GM18511 (cell line): ENCODE data around the gene FCRL2.
"Not testable (repeated sequence)": the region's sequence is repeated elsewhere in the genome, so short reads cannot be mapped to it uniquely, and the experiment has no call there.

Experiments used
- ATAC-seq: cut with Tn5 transposase; IDR thresholded peaks from one replicate; pipeline ENCODE4 v1.9.1; 2021; ENCODE audit warnings: mild to moderate bottlenecking, moderate library complexity; ENCODE audit not compliant: unreplicated experiment

The FCRL2 gene

GRCh38 chr1:157753611-157754010 is 23.3 kb downstream of the FCRL2 start:
- no peak for ATAC-seq

DNA sequence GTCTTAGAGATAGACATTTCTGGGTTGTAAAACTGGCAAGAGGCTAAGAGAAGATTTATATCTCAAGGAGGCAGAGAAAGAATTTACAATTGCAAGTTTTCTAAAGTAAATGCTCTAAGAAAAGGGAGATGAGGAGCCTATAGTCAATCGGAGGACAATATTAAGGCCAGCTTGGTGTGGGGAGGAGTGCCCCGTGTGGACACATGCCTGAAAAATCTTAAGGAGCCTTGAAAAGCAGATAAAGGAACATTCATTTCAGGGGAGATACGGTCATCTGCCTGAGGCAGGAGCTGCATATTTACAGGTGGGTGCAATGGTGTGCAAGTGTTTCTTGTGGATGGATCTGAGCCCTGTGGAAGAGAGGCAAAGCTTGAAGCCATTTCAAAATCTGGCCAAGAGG is 25.6 kb downstream of the FCRL2 start:
- no peak for ATAC-seq

DNA sequence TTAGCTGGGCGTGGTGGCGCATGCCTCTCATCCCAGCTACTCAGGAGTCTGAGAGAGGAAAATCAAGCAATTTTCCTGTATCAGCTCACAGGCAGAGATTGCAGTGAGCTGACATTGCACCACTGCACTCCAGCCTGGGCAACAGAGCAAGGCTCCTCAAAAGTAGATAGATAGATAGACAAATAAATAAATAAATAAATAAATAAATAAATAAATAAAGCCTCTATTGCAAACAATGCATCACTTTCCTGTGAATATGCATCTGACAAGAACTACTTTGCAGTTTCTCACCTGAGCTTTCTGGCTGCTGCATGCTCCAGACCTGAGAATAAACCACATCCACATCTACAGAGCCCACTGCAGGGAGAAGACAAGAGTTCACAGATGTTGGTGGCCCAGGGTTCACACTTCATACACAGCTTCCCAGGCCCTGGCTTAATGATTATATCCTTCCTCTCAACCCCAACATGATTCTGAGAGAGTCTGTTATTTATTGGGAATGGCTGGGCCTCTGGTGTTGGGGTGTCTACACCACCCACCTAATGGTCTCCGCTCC is 28.6 kb downstream of the FCRL2 start:
- ATAC-seq = no peak

- no peak for ATAC-seq
Measured at GRCh38 chr1:157739229-157739901, 37.6 kb downstream of the FCRL2 start.

GRCh38 chr1:157735991-157736390 is 40.9 kb downstream of the FCRL2 start:
- not testable (repeated sequence) for ATAC-seq

DNA sequence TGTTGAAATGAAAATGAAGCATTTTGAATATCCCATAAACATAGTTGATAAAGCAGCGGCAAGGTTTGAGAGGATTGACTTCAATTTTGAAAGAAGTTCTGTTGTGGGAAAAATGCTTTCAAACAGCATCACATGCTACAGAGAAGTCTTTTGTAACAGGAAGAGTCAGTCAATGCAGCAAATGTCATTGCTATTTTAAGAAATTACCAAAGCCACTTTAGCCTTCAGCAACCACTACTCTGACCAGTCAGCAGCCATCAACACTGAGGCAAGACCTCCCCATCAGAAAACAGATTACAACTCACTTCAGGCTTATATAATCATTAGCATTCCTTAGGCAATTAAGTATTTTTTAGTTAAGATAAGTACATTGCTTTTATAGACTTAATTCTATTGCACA is 42.6 kb downstream of the FCRL2 start:
- ATAC-seq = peak; percentile 58

GRCh38 chr1:157732755-157733154 is 44.2 kb downstream of the FCRL2 start:
- ATAC-seq = no peak

GRCh38 chr1:157725221-157725577 is 51.7 kb downstream of the FCRL2 start:
- ATAC-seq = no peak

DNA sequence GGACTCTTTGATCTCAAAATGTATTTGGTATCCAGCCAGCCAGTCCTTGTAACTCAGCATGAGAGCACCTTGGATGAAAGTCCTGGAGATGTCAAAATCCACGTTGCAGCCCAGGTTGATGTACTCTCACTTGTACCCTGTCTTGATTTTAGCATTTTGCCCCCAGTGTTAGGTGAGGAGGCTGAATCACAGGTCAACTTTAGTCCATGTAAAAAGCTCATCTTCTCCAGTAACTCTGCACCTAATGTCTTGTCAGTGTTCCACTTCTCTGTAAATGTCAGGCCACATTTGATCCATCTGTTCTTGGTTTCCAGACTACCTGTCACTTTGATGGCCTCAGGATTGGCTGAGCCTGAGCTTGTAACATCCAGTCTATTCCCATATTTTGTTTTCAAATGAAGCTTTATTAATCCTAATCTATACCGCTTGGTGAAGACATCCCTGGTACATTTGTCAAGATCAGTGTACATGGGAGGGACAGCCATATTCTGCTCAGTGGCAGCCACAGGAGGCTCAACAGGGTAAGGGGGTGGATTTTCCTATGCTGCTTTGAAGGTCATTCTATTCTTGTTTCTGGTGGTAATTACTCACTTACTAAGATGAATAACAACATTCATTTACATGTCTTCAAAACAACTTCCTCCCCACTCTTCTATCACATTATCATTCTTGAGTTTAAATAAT is 52.3 kb downstream of the FCRL2 start:
- no peak for ATAC-seq

DNA sequence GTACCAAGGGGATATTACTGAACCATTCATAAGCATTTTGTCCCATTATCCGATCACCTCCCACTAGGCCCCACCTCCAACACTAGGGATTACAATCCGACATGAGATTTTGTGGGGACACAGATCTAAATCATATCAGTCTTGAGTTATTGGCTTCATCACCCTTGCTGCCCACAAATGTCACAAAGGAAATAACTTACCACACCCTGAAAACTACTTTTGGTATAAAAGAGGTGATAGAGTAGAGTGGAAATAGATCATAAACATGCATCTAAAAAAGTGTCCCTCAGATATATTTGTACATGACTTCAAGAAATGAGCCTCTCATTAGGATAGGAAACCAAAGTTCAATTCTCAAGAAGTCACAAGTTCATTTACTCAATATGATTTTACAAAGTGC is 53.8 kb downstream of the FCRL2 start:
- ATAC-seq = no peak

DNA sequence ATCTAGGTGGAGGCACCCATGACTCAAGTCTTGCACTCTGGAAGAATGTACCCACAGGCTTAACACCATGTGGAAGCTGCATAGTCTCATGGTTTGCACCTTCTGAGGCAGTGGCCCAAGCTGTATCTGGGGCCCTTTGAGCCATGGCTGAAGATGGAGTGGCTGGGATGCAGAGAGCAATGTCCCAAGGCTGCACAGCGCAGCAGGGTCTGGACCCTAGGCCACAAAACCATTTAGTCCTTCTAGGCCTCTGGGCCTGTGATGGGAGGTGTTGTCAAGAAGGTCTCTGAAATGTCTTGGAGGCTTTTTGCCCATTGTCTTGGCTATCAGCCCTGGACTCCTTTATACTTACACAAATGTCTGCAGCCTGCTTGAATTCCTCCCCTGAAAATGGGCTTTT is 54.9 kb downstream of the FCRL2 start:
- no peak for ATAC-seq

- no peak for ATAC-seq
Measured at GRCh38 chr1:157715736-157716135, 61.2 kb downstream of the FCRL2 start.

- ATAC-seq = no peak
Measured at GRCh38 chr1:157711802-157712201, 65.1 kb downstream of the FCRL2 start.

- no peak for ATAC-seq
Measured at GRCh38 chr1:157704878-157705277, 72.1 kb downstream of the FCRL2 start.

- no peak for ATAC-seq
Measured at GRCh38 chr1:157703981-157704380, 73.0 kb downstream of the FCRL2 start.

- no peak for ATAC-seq
Measured at GRCh38 chr1:157702308-157702825, 74.6 kb downstream of the FCRL2 start.

DNA sequence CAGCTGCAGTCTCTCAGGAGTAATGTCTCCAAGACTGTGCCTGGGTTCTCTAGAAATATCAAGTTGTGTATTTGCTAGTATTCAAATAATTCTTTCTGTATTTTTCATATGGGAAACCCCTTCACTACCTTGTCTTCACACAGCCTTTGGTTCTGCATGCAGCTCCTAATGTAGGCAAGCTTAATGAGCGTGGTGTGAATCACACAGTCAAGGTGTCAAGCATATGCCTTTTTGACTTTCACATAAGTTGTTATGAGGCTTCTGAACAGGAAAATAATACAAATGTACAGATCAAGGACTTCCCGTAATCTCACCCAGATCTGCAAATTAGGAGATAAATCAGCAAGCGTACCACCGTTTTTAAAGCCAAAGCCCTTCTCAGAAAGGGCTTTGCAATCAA is 76.2 kb downstream of the FCRL2 start, which contains the start of gene FCRL3:
Gene FCRL3, minus strand, starts transcription at position 38 of the 400 bp plus-strand sequence. CDS start 280 bp downstream, outside the sequence.
- no peak for ATAC-seq

DNA sequence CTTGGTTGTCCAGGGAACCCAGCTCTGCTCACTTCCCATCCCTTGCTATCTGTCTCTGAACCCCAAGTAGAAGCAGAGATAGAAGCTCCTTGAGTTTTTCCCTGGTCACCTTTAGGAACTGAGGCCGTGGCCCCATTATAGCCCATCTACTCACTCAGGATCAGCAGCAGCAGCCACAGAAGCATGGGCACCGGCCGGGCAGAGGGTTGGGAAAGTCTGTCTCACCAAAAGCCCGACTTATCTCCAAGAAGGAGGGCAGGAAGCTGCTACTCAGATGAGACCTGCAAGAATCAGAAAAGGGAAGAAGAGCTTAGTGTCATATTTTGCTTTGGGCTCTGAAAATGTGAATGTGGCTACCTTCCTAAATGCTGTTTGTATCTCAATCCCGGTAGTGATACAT is 76.6 kb downstream of the FCRL2 start:
- no peak for ATAC-seq

DNA sequence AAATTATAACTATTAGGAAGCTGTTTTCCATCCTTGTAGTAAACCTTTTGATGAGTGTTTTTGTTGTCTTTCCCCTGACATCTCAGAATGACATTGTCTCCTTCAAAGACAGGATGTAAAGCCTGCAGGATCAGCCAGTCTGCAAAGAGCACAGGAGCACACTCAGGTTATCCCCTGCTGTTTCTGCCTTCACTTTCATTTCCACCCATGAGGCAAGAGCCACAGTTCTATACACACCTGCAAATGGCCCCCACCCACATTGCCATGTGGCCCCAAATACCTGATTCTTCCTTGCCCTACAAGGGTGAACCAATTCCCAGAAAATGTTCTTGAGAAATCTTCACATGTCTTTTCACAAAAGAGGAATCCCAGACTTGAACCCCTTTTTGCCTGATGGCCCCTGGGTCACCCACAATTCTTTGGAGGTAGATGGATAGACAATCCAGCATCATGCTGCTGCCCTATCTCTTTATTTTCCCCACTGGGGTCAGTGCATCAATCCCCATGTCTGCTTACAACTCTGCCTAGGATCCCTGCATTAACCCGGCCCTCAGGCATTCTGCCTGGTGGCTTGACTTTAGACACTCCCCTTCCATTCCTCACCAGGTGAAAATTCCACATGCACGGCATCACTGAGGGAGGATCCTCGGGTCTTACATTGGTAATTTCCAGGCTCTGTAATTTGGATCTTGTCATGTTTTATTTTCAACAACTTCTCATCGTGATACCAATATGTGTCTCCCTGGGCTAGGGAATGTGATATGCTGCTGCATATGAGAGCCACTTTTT is 79.0 kb downstream of the FCRL2 start:
- no peak for ATAC-seq

- no peak for ATAC-seq
Measured at GRCh38 chr1:157696966-157697628, 79.8 kb downstream of the FCRL2 start.
